Aorta (tissue), 5 donors: ENCODE data around the gene TCF7L1. TPM values are rescaled to one million over a fixed set of nuclear protein-coding genes. Genes with fewer than 3 reads are reported as not detected.

Source experiments
- ATAC-seq: fragments of 200-7000 bp; cut with Tn5 transposase; one replicate; pipeline ENCODE4 v1.9.1; 2022; ENCODE audit warnings: moderate library complexity; ENCODE audit not compliant: low FRiP score
- DNase-seq, 2 donors: peaks; one replicate each; pipeline ENCODE4 v3.0.0-alpha.2; 2020
- H3K27ac ChIP-seq, 2 donors: one replicate each; pipeline ENCODE4 v1.5.1; 2013; ENCODE audit warnings: low read length in 2 of 2, mild to moderate bottlenecking in 2 of 2, moderate library complexity in 2 of 2, control low read depth in 1 of 2, inconsistent platforms in 1 of 2, low read depth in 1 of 2
- H3K27me3 ChIP-seq, 2 donors: one replicate each; pipeline ENCODE4 v1.6.1; 2013; ENCODE audit warnings: control low read depth in 1 of 2, low read length in 1 of 2, mild to moderate bottlenecking in 1 of 2, moderate library complexity in 1 of 2; ENCODE audit not compliant: insufficient read depth in 2 of 2, control insufficient read depth in 1 of 2
- H3K36me3 ChIP-seq, 2 donors: one replicate each; pipeline ENCODE4 v1.6.1; 2013; ENCODE audit warnings: control low read depth in 1 of 2, low read length in 1 of 2, mild to moderate bottlenecking in 1 of 2; ENCODE audit not compliant: insufficient read depth in 2 of 2, control insufficient read depth in 1 of 2
- H3K4me1 ChIP-seq, 2 donors: one replicate each; pipeline ENCODE4 v1.6.1; 2013; ENCODE audit warnings: low read length in 2 of 2, control low read depth in 1 of 2, mild to moderate bottlenecking in 1 of 2, moderate library complexity in 1 of 2; ENCODE audit not compliant: insufficient read depth in 2 of 2, control insufficient read depth in 1 of 2
- H3K4me3 ChIP-seq, 2 donors: one replicate each; pipeline ENCODE4 v1.5.1; 2013; ENCODE audit warnings: low read length in 2 of 2, control low read depth in 1 of 2, mild to moderate bottlenecking in 1 of 2
- H3K9me3 ChIP-seq: one replicate; pipeline ENCODE4 v1.6.1; 2013; ENCODE audit warnings: mild to moderate bottlenecking, low read length; ENCODE audit not compliant: control insufficient read depth
- WGBS, 2 donors: extraction: QIAGEN DNeasy Blood & Tissue Kit; methylation state at CpG; one replicate each; pipeline ENCODE4 v1.1.7; 2013; 5-methylcytosine and 5-hydroxymethylcytosine counted together
- intact Hi-C, 2 donors: fragments of 100-400 bp; cut with DNase I; formaldehyde crosslinking; loops; one replicate each; pipeline versions ENCODE4 v1.14.2 to v1.15.0; 2022
- polyA plus RNA-seq, 2 donors: library from polyadenylated mRNA; stranded (reverse); fragments of 200-250 nt; gene quantifications; one replicate each; pipeline ENCODE4 v1.2.3, GENCODE V29; 2013
- total RNA-seq, 2 donors: library from RNA; stranded (reverse); fragmentation: NEBNext Ultra II Directional; extraction: Animal tissue kit (Norgen Biotek cat#: 25700); gene quantifications; one replicate each; pipeline ENCODE4 v1.2.1, GENCODE V29; 2021
- donor health status: healthy with polysubstance abuse.
- donor health status: Bipolar disorder and iron deficiency.
- donor health status: DM: no; HTN: no; CAD: no.
- donor health status: DM: no; HTN: no; CAD: no.
- donor health status: DM: yes; HTN: yes; CAD: no.

Gene TCF7L1
- total and polyA plus RNA-seq, 4 donors = 14.1 to 39.5 (median 31.8) TPM

- Histone ChIP-seq H3K27ac (no peak overlapping the region), H3K9me3 (no peaks in the 10 kb centered on the region), H3K4me3 (no peak overlapping the region), H3K36me3 (no peaks in the 10 kb centered on the region), H3K27me3 (no peaks in the 10 kb centered on the region), H3K4me1 (peaks cover 0 to 2% of the 10 kb centered on the region in 2 donors)
- intact Hi-C loops = no loop called here
- 92 to 93% methylated on average over 6 of the region's 6 CpGs for WGBS, 2 donors
- DNase-seq (no peak), ATAC-seq (no peak)
Observed at GRCh38 chr2:85174943-85175342, 41.8 kb downstream of the TCF7L1 start.

- H3K4me1 ChIP-seq = peaks cover 0 to 2% of the 10 kb centered on the region in 2 donors
- H3K4me3 ChIP-seq = no peak overlapping the region
- H3K36me3 ChIP-seq = no peaks in the 10 kb centered on the region
- WGBS, 2 donors = 48 to 50% methylated on average over 13 of the region's 13 CpGs
- ATAC-seq = peak; percentile 70
- H3K27ac ChIP-seq = no peak overlapping the region
- intact Hi-C loops = no loop called here
- DNase-seq = no peak
- no peaks in the 10 kb centered on the region for H3K9me3 ChIP-seq
- no peaks in the 10 kb centered on the region for H3K27me3 ChIP-seq
Observed at GRCh38 chr2:85175369-85176299, 42.4 kb downstream of the TCF7L1 start.

- no peaks in the 10 kb centered on the region for H3K36me3 ChIP-seq
- DNase-seq (no peak), ATAC-seq (no peak)
- no peak overlapping the region for H3K27ac ChIP-seq
- H3K9me3 ChIP-seq = no peaks in the 10 kb centered on the region
- peaks cover 2 to 4% of the 10 kb centered on the region in 2 donors for H3K4me1 ChIP-seq
- no peak overlapping the region for H3K4me3 ChIP-seq
- intact Hi-C loops = no loop called here
- no peaks in the 10 kb centered on the region for H3K27me3 ChIP-seq
- 95 to 96% methylated on average over 7 of the region's 7 CpGs for WGBS, 2 donors
Observed at GRCh38 chr2:85177031-85177824, 44.0 kb downstream of the TCF7L1 start.

GRCh38 chr2:85178154-85178553, 45.0 kb downstream of the TCF7L1 start:
- intact Hi-C loops = no loop called here
- WGBS, 2 donors = 100% methylated on average over 1 of the region's 1 CpG
- H3K27ac ChIP-seq = no peak overlapping the region

GRCh38 chr2:85178980-85179411, 45.8 kb downstream of the TCF7L1 start:
- no peaks in the 10 kb centered on the region for H3K36me3 ChIP-seq
- H3K4me1 ChIP-seq = peaks cover 2 to 4% of the 10 kb centered on the region in 2 donors
- intact Hi-C loops = no loop called here
- no peaks in the 10 kb centered on the region for H3K27me3 ChIP-seq
- no peak for ATAC-seq
- H3K9me3 ChIP-seq = no peaks in the 10 kb centered on the region
- WGBS, 2 donors = 46 to 53% methylated on average over 5 of the region's 5 CpGs
- DNase-seq = no peak
- no peak overlapping the region for H3K4me3 ChIP-seq
- no peak overlapping the region for H3K27ac ChIP-seq

More at GRCh38 chr2:85178154-85178553, 45.0 kb downstream of the TCF7L1 start:
- H3K9me3 ChIP-seq = no peaks in the 10 kb centered on the region
- H3K36me3 ChIP-seq = no peaks in the 10 kb centered on the region
- H3K4me3 ChIP-seq = no peak overlapping the region
- peaks cover 2 to 4% of the 10 kb centered on the region in 2 donors for H3K4me1 ChIP-seq
- ATAC-seq (no peak), DNase-seq (no peak)
- H3K27me3 ChIP-seq = no peaks in the 10 kb centered on the region

GRCh38 chr2:85179541-85179940, 46.3 kb downstream of the TCF7L1 start:
- H3K4me1 ChIP-seq = peaks cover 2 to 4% of the 10 kb centered on the region in 2 donors
- H3K36me3 ChIP-seq = no peaks in the 10 kb centered on the region
- ATAC-seq = no peak
- H3K4me3 ChIP-seq = no peak overlapping the region
- WGBS, 2 donors = 10 to 14% methylated on average over 3 of the region's 3 CpGs
- no peaks in the 10 kb centered on the region for H3K9me3 ChIP-seq
- H3K27me3 ChIP-seq = no peaks in the 10 kb centered on the region
- no peak overlapping the region for H3K27ac ChIP-seq
- intact Hi-C loops = no loop called here
- DNase-seq = no peak

- no peak overlapping the region for H3K27ac ChIP-seq
- H3K27me3 ChIP-seq = no peaks in the 10 kb centered on the region
- peaks cover 2 to 4% of the 10 kb centered on the region in 2 donors for H3K4me1 ChIP-seq
- no peaks in the 10 kb centered on the region for H3K36me3 ChIP-seq
- ATAC-seq (no peak), DNase-seq (no peak)
- intact Hi-C loops = no loop called here
- 67 to 68% methylated on average over 12 of the region's 12 CpGs for WGBS, 2 donors
- no peak overlapping the region for H3K4me3 ChIP-seq
- no peaks in the 10 kb centered on the region for H3K9me3 ChIP-seq
Observed at GRCh38 chr2:85180322-85181133, 47.3 kb downstream of the TCF7L1 start.

GRCh38 chr2:85181134-85181631, 48.0 kb downstream of the TCF7L1 start:
- H3K4me1 ChIP-seq = peaks cover 2 to 4% of the 10 kb centered on the region in 2 donors
- no peak overlapping the region for H3K4me3 ChIP-seq
- 50 to 52% methylated on average over 5 of the region's 5 CpGs for WGBS, 2 donors
- no peak for ATAC-seq
- DNase-seq = no peak
- intact Hi-C loops = no loop called here
- H3K9me3 ChIP-seq = no peaks in the 10 kb centered on the region
- H3K36me3 ChIP-seq = no peaks in the 10 kb centered on the region
- H3K27ac ChIP-seq = no peak overlapping the region
- no peaks in the 10 kb centered on the region for H3K27me3 ChIP-seq
